Mucosa of stomach (tissue), 1 donor: ENCODE measurements around the gene CENPB.

ENCODE experiments used
- H3K27me3 ChIP-seq: one replicate; pipeline ENCODE4 v1.7.0; 2013; ENCODE audit warnings: mild to moderate bottlenecking, low read length; ENCODE audit not compliant: control insufficient read depth, insufficient read depth
- H3K36me3 ChIP-seq: one replicate; pipeline ENCODE4 v1.7.0; 2013; ENCODE audit warnings: low read length; ENCODE audit not compliant: control insufficient read depth, insufficient read depth
- H3K4me1 ChIP-seq: one replicate; pipeline ENCODE4 v1.7.0; 2013; ENCODE audit warnings: mild to moderate bottlenecking, low read length; ENCODE audit not compliant: control insufficient read depth, insufficient read depth
- H3K4me3 ChIP-seq: one replicate; pipeline ENCODE4 v1.7.0; 2013; ENCODE audit warnings: low read length
- H3K9ac ChIP-seq: one replicate; pipeline ENCODE4 v1.7.0; 2013; ENCODE audit warnings: mild to moderate bottlenecking, low read length, moderate library complexity
- H3K9me3 ChIP-seq: one replicate; pipeline ENCODE4 v1.7.0; 2013; ENCODE audit warnings: mild to moderate bottlenecking, low read length, moderate library complexity; ENCODE audit not compliant: control insufficient read depth
- donor health status: Pancreatic carcinoma.

Gene CENPB

GRCh38 chr20:3783511-3784195, 2.9 kb downstream of the CENPB start:
- H3K9ac ChIP-seq = no peak overlapping the region
- H3K4me3 ChIP-seq = no peak overlapping the region
- no peaks in the 10 kb centered on the region for H3K9me3 ChIP-seq
- peaks cover 11% of the 10 kb centered on the region for H3K27me3 ChIP-seq
- H3K36me3 ChIP-seq = no peaks in the 10 kb centered on the region
- H3K4me1 ChIP-seq = peaks cover 39% of the 10 kb centered on the region

- no peaks in the 10 kb centered on the region for H3K36me3 ChIP-seq
- H3K4me1 ChIP-seq = peaks cover 42% of the 10 kb centered on the region
- peaks cover 17% of the 10 kb centered on the region for H3K27me3 ChIP-seq
- no peak overlapping the region for H3K4me3 ChIP-seq
- H3K9ac ChIP-seq = no peak overlapping the region
- no peaks in the 10 kb centered on the region for H3K9me3 ChIP-seq
Observed at GRCh38 chr20:3783068-3783489, 3.5 kb downstream of the CENPB start.

GRCh38 chr20:3782597-3782996, 3.9 kb downstream of the CENPB start:
- H3K9me3 ChIP-seq = no peaks in the 10 kb centered on the region
- peaks cover 47% of the 10 kb centered on the region for H3K4me1 ChIP-seq
- H3K9ac ChIP-seq = no peak overlapping the region
- H3K4me3 ChIP-seq = no peak overlapping the region
- H3K27me3 ChIP-seq = peaks cover 22% of the 10 kb centered on the region
- no peaks in the 10 kb centered on the region for H3K36me3 ChIP-seq

GRCh38 chr20:3781153-3781910, 5.2 kb downstream of the CENPB start, which contains the start of gene SPEF1:
Gene SPEF1 (minus strand): TSS chr20:3781448. CDS start chr20:3781287, 161 bp downstream.
- Histone ChIP-seq H3K27me3 (peaks cover 28% of the 10 kb centered on the region), H3K9ac (no peak within 1 kb of the TSS), H3K4me3 (no peak within 1 kb of the TSS), H3K9me3 (no peaks in the 10 kb centered on the region), H3K36me3 (no peaks in the 10 kb centered on the region), H3K4me1 (peaks cover 47% of the 10 kb centered on the region)

- no peak overlapping the region for H3K4me3 ChIP-seq
- H3K36me3 ChIP-seq = no peaks in the 10 kb centered on the region
- no peak overlapping the region for H3K9ac ChIP-seq
- H3K9me3 ChIP-seq = no peaks in the 10 kb centered on the region
- peaks cover 28% of the 10 kb centered on the region for H3K27me3 ChIP-seq
- H3K4me1 ChIP-seq = peaks cover 32% of the 10 kb centered on the region
Observed at GRCh38 chr20:3778976-3779375, 7.6 kb downstream of the CENPB start.

- H3K4me1 ChIP-seq = peaks cover 22% of the 10 kb centered on the region
- no peaks in the 10 kb centered on the region for H3K9me3 ChIP-seq
- H3K36me3 ChIP-seq = no peaks in the 10 kb centered on the region
- peak overlapping the region; percentile 54 for H3K9ac ChIP-seq
- H3K4me3 ChIP-seq = peak overlapping the region; percentile 49
- H3K27me3 ChIP-seq = peaks cover 28% of the 10 kb centered on the region
Observed at GRCh38 chr20:3777716-3778629, 8.6 kb downstream of the CENPB start.

- Histone ChIP-seq H3K9ac (peak overlapping the region; percentile 54), H3K4me1 (peaks cover 22% of the 10 kb centered on the region), H3K27me3 (peaks cover 28% of the 10 kb centered on the region), H3K9me3 (no peaks in the 10 kb centered on the region), H3K4me3 (peak overlapping the region; percentile 49), H3K36me3 (no peaks in the 10 kb centered on the region)
Observed at GRCh38 chr20:3777381-3777715, 9.2 kb downstream of the CENPB start.

- Histone ChIP-seq H3K36me3 (no peaks in the 10 kb centered on the region), H3K9me3 (no peaks in the 10 kb centered on the region), H3K27me3 (peaks cover 28% of the 10 kb centered on the region), H3K4me3 (no peak overlapping the region), H3K9ac (no peak overlapping the region), H3K4me1 (peaks cover 18% of the 10 kb centered on the region)
Observed at GRCh38 chr20:3775457-3776108, 11.0 kb downstream of the CENPB start.

- Histone ChIP-seq H3K9me3 (no peaks in the 10 kb centered on the region), H3K27me3 (no peaks in the 10 kb centered on the region), H3K36me3 (no peaks in the 10 kb centered on the region), H3K4me1 (peaks cover 17% of the 10 kb centered on the region), H3K9ac (no peak overlapping the region), H3K4me3 (no peak overlapping the region)
Observed at GRCh38 chr20:3771552-3772058, 14.9 kb downstream of the CENPB start.

GRCh38 chr20:3768342-3769130, 18.0 kb downstream of the CENPB start:
- Histone ChIP-seq H3K9me3 (no peaks in the 10 kb centered on the region), H3K9ac (peak overlapping the region; percentile 90), H3K36me3 (no peaks in the 10 kb centered on the region), H3K4me1 (peaks cover 30% of the 10 kb centered on the region), H3K4me3 (peak overlapping the region; percentile 77), H3K27me3 (no peaks in the 10 kb centered on the region)
